Measurements from ENCODE around the gene DIPK1B.

- TF ChIP-seq POLR2AphosphoS5 (IDR thresholded peaks at IDR 0.05): no peak
- no peak for TF ChIP-seq CTCF (IDR thresholded peaks at IDR 0.05 in 8 of 11, conservative IDR thresholded peaks at IDR 0.05 in 3 of 11)
- no peak for TF ChIP-seq POLR2A (IDR thresholded peaks at IDR 0.05)
These were observed 16.4 kb upstream of the DIPK1B start for GRCh38 chr9:136695955-136696354.
